ENCODE measurements around the gene PI4KB.

Gene PI4KB

GRCh38 chr1:151286619-151287340 is 40.4 kb downstream of the PI4KB start:
- no peak for DNase-seq (ENCODE audit: low read depth)
- TF ChIP-seq CTCF (conservative IDR thresholded peaks at IDR 0.05; ENCODE audit: control insufficient read depth, insufficient read depth, low read depth, low read length): no peak
- H3K4me3 ChIP-seq (ENCODE audit: control insufficient read depth, low read depth, low read length): no peak overlapping the region

GRCh38 chr1:151284013-151284577 is 43.1 kb downstream of the PI4KB start:
- no peak for TF ChIP-seq CTCF (conservative IDR thresholded peaks at IDR 0.05; ENCODE audit: control insufficient read depth, insufficient read depth, low read depth, low read length)
- no peak overlapping the region for H3K4me3 ChIP-seq (ENCODE audit: control insufficient read depth, low read depth, low read length)
- no peak for DNase-seq (ENCODE audit: low read depth)

- no peak for DNase-seq (ENCODE audit: low read depth)
- H3K4me3 ChIP-seq (ENCODE audit: control insufficient read depth, low read depth, low read length): peak overlapping the region; percentile 95
- no peak for TF ChIP-seq CTCF (conservative IDR thresholded peaks at IDR 0.05; ENCODE audit: control insufficient read depth, insufficient read depth, low read depth, low read length)
Measured at GRCh38 chr1:151282883-151283725, 44.1 kb downstream of the PI4KB start.

- no peak for TF ChIP-seq CTCF (conservative IDR thresholded peaks at IDR 0.05; ENCODE audit: control insufficient read depth, insufficient read depth, low read depth, low read length)
- DNase-seq (ENCODE audit: low read depth): peak; percentile 100
- peak within 1 kb of the TSS; percentile 95 for H3K4me3 ChIP-seq (ENCODE audit: control insufficient read depth, low read depth, low read length)
Measured at GRCh38 chr1:151281969-151282882, 45.0 kb downstream of the PI4KB start, which contains the start of gene ZNF687. Gene ZNF687 (plus strand): TSS chr1:151282299. CDS start chr1:151286292, 3,993 bp downstream.

GRCh38 chr1:151281225-151281968 is 45.8 kb downstream of the PI4KB start:
- no peak for TF ChIP-seq CTCF (conservative IDR thresholded peaks at IDR 0.05; ENCODE audit: control insufficient read depth, insufficient read depth, low read depth, low read length)
- DNase-seq (ENCODE audit: low read depth): peak; percentile 98
- H3K4me3 ChIP-seq (ENCODE audit: control insufficient read depth, low read depth, low read length): peak overlapping the region; percentile 95
